HepG2 (cell line): ENCODE results near the gene ANKRD2. TPM values are rescaled to one million over a fixed set of nuclear protein-coding genes. Genes with fewer than 3 reads are reported as not detected.

Experiments
- ATAC-seq: fragments of 200-7000 bp; cut with Tn5 transposase; 3 replicates; pipeline ENCODE4 v1.9.1; 2020; ENCODE audit warnings: mild to moderate bottlenecking, moderate library complexity
- BruUV-seq: library from RNA; stranded (reverse); fragments of 400-500 nt; replicated peaks from 2 replicates; lab custom pipeline; 2021; lab: Mats Ljungman, UMichigan
- CTCF ChIA-PET: fragments of 300-600 bp; formaldehyde crosslinking; extraction: SDS; loops from one replicate; lab custom pipeline; 2021; ENCODE audit warnings: low total read pairs, inconsistent platforms, low intra/inter-chr PET ratio; lab: Yijun Ruan, JAX
- POLR2A ChIA-PET: fragments of 350-600 bp; sonication (Branson Sonifier 250); formaldehyde crosslinking; loops from one replicate; lab custom pipeline; 2020; ENCODE audit warnings: antibody characterized with exemption, inconsistent platforms; lab: Yijun Ruan, JAX
- DNase-seq: peaks from one replicate; pipeline ENCODE4 v3.0.0-alpha.2; 2015; ENCODE audit warnings: low spot score
- FAIRE-seq: peaks from 3 replicates; lab custom pipeline; 2011; peaks lifted over from hg19 to GRCh38; lab: Jason Lieb, UNC
- H2AFZ ChIP-seq: one replicate; pipeline ENCODE4 v1.6.1; 2011; ENCODE audit warnings: low read length, inconsistent platforms
- H3K27ac ChIP-seq: fragments of 300-600 bp; 3 replicates; pipeline ENCODE4 v1.8.0; 2011; ENCODE audit warnings: mixed run types, mild to moderate bottlenecking, mixed read lengths, low read length, inconsistent platforms; ENCODE audit not compliant: insufficient read depth; ENCODE audit errors: extremely low read length
- H3K27me3 ChIP-seq, 2 experiments: fragments of 200-600 bp in 1 of 2; 2 replicates in 1 of 2; 3 replicates in 1 of 2; pipeline versions ENCODE4 v1.6.0 to v1.8.0; 2011; ENCODE audit warnings: low read length in 2 of 2, mild to moderate bottlenecking in 2 of 2, moderate library complexity in 2 of 2, inconsistent platforms in 1 of 2; ENCODE audit not compliant: insufficient read depth in 2 of 2, control insufficient read depth in 1 of 2
- H3K36me3 ChIP-seq, 2 experiments: fragments of 200-600 bp in 1 of 2; replicated peaks in 1 of 2; 2 replicates in 1 of 2; 3 replicates in 1 of 2; pipeline versions ENCODE4 v1.5.1 to v1.8.0; 2011; ENCODE audit warnings: low read length in 2 of 2, inconsistent platforms in 1 of 2; ENCODE audit not compliant: insufficient read depth in 2 of 2, control insufficient read depth in 1 of 2
- H3K4me1 ChIP-seq: 2 replicates; pipeline ENCODE4 v1.5.1; 2012; ENCODE audit warnings: low read length, inconsistent platforms; ENCODE audit not compliant: insufficient read depth
- H3K4me2 ChIP-seq: 2 replicates; pipeline ENCODE4 v1.6.0; 2011; ENCODE audit warnings: low read depth, low read length, inconsistent platforms
- H3K4me3 ChIP-seq, 3 experiments: fragments of 200-600 bp in 1 of 3; sonication (generic), shearing (Covaris generic) in 1 of 3; replicated peaks in 1 of 3; 2 replicates each; pipeline ENCODE4 v1.5.1; 2011 to 2016; ENCODE audit warnings: low read length in 3 of 3, inconsistent platforms in 2 of 3, low read depth in 2 of 3, mild to moderate bottlenecking in 2 of 3, control low read depth in 1 of 3, mixed read lengths in 1 of 3; ENCODE audit not compliant: insufficient read depth in 1 of 3
- H3K79me2 ChIP-seq: one replicate; pipeline ENCODE4 v1.6.1; 2011; ENCODE audit warnings: low read length, inconsistent platforms; ENCODE audit not compliant: insufficient read depth
- H3K9ac ChIP-seq: 2 replicates; pipeline ENCODE4 v1.6.0; 2011; ENCODE audit warnings: mild to moderate bottlenecking, low read depth, low read length, inconsistent platforms; ENCODE audit not compliant: insufficient read depth
- H3K9me3 ChIP-seq: 2 replicates; pipeline ENCODE4 v1.5.1; 2012; ENCODE audit warnings: mild to moderate bottlenecking, low read length
- H4K20me1 ChIP-seq: 2 replicates; pipeline ENCODE4 v1.6.0; 2011; ENCODE audit warnings: inconsistent platforms, mild to moderate bottlenecking, low read length, moderate library complexity; ENCODE audit not compliant: insufficient read depth
- ARID4A ChIP-seq: sonication (generic); formaldehyde crosslinking; IDR thresholded peaks from 2 replicates; pipeline ENCODE4 v1.5.0; 2020; ENCODE audit warnings: mild to moderate bottlenecking, missing genetic modification reagents, borderline replicate concordance
- DMTF1 ChIP-seq: sonication (generic); formaldehyde crosslinking; IDR thresholded peaks from 2 replicates; pipeline ENCODE4 v1.4.0; 2020; ENCODE audit warnings: mild to moderate bottlenecking, missing genetic modification reagents
- EED ChIP-seq: sonication (generic); formaldehyde crosslinking; IDR thresholded peaks from 2 replicates; pipeline ENCODE4 v1.5.0; 2020; ENCODE audit warnings: mild to moderate bottlenecking, missing genetic modification reagents
- GFI1 ChIP-seq: sonication (generic); formaldehyde crosslinking; IDR thresholded peaks from 2 replicates; pipeline ENCODE4 v1.5.0; 2020; ENCODE audit warnings: missing genetic modification reagents, mild to moderate bottlenecking, borderline replicate concordance
- HOXA5 ChIP-seq: sonication (generic); formaldehyde crosslinking; IDR thresholded peaks from 2 replicates; pipeline ENCODE4 v1.4.0; 2020; ENCODE audit warnings: missing genetic modification reagents
- SMARCE1 ChIP-seq: fragments of 450-650 bp; IDR thresholded peaks from 2 replicates; pipeline ENCODE4 v1.6.1; 2017; ENCODE audit warnings: borderline replicate concordance
- ZMYM4 ChIP-seq: sonication (generic); formaldehyde crosslinking; IDR thresholded peaks from 2 replicates; pipeline ENCODE4 v1.8.1; 2023; ENCODE audit warnings: mild to moderate bottlenecking, missing genetic modification reagents
- ZNF17 ChIP-seq: sonication (generic); formaldehyde crosslinking; IDR thresholded peaks from 2 replicates; pipeline ENCODE4 v1.5.0; 2020; ENCODE audit warnings: mild to moderate bottlenecking, missing genetic modification reagents
- ZNF382 ChIP-seq: sonication (generic); formaldehyde crosslinking; IDR thresholded peaks from 2 replicates; pipeline ENCODE4 v1.5.0; 2020; ENCODE audit warnings: missing genetic modification reagents, mild to moderate bottlenecking, borderline replicate concordance
- ZNF558 ChIP-seq: sonication (generic); formaldehyde crosslinking; IDR thresholded peaks from 2 replicates; pipeline ENCODE4 v1.9.0; 2022; ENCODE audit warnings: mild to moderate bottlenecking, missing genetic modification reagents, borderline replicate concordance
- ZNF598 ChIP-seq: sonication (generic); formaldehyde crosslinking; IDR thresholded peaks from 2 replicates; pipeline ENCODE4 v1.5.1; 2020; ENCODE audit warnings: mild to moderate bottlenecking, missing genetic modification reagents, borderline replicate concordance
- ZNF761 ChIP-seq: sonication (generic); formaldehyde crosslinking; conservative IDR thresholded peaks from 2 replicates; pipeline ENCODE4 v1.4.0; 2020; ENCODE audit warnings: mild to moderate bottlenecking, missing genetic modification reagents
- ZNF773 ChIP-seq: sonication (generic); formaldehyde crosslinking; IDR thresholded peaks from 2 replicates; pipeline ENCODE4 v1.4.0; 2020; ENCODE audit warnings: missing genetic modification reagents, borderline replicate concordance
- WGBS: methylation state at CpG from one replicate; pipeline ENCODE4 v1.1.6; 2017; ENCODE audit warnings: low lambda C conversion rate; 5-methylcytosine and 5-hydroxymethylcytosine counted together
- in situ Hi-C: cut with HindIII; loops from 2 replicates; pipeline ENCODE4 v1.10.0; 2017; ENCODE audit warnings: low pct_unique_long_range_greater_than_20kb; ENCODE audit not compliant: extremely low pct_ligation_motif_present
- intact Hi-C: fragments of 100-400 bp; cut with micrococcal nuclease; formaldehyde crosslinking; loops from one replicate; pipeline ENCODE4 v1.10.0; 2022; ENCODE audit not compliant: unreplicated experiment
- polyA plus RNA-seq, 8 experiments: library from polyadenylated mRNA; depleted of rRNA in 3 of 8; stranded (reverse) in 7 of 8; unstranded in 1 of 8; fragments of >200 nt; fragmentation: Illumina TruSeq in 4 of 8; extraction: Trizol in 4 of 8; gene quantifications; 2 replicates each; pipeline versions ENCODE4 v1.2.1 to v1.2.3, GENCODE V29; 2011 to 2016; ENCODE audit warnings: low read depth in 4 of 8, missing spikeins in 1 of 8, mixed read lengths in 1 of 8; ENCODE audit not compliant: insufficient read depth in 1 of 8
- total RNA-seq, 5 experiments: library from RNA; depleted of rRNA; stranded (reverse); fragments of >200 nt; fragmentation: Illumina TruSeq; extraction: Trizol; gene quantifications; 2 replicates each; pipeline ENCODE4 v1.2.3, GENCODE V29; 2016; ENCODE audit warnings: low read depth in 1 of 5
- TF ChIP-seq, protein P1 (sequence below): sonication (generic); formaldehyde crosslinking; IDR thresholded peaks from 2 replicates; pipeline ENCODE4 v1.4.0; 2020; ENCODE audit warnings: low read depth, mild to moderate bottlenecking, missing genetic modification reagents
- TF ChIP-seq, protein P2 (sequence below): IDR thresholded peaks from 2 replicates; pipeline ENCODE4 v1.6.1; 2016; ENCODE audit warnings: mild to moderate bottlenecking

ANKRD2 gene
- total and polyA plus RNA-seq, 2 of the 13 experiments (the other 11 are each of a cell fraction or from before 2014, with no cell fraction given): not detected

GRCh38 chr10:97590748-97591495 is 18.3 kb downstream of the ANKRD2 start:
- no peak overlapping the region for H3K27ac ChIP-seq
- ChIA-PET CTCF (no interaction called here), POLR2A (no interaction called here)
- no peak overlapping the region for H2AFZ ChIP-seq
- H3K36me3 ChIP-seq: no peaks in the 10 kb centered on the region; a peak in 1 of 5 replicates
- BruUV-seq: no TSS peak
- no peaks in the 10 kb centered on the region for H4K20me1 ChIP-seq
- DNase-seq (no peak), ATAC-seq (no peak), FAIRE-seq (no peak)
- intact Hi-C loops (no loop called here), in situ Hi-C loops (no loop called here)
- no peak overlapping the region for H3K4me3 ChIP-seq
- H3K79me2 ChIP-seq: peaks cover 3% of the 10 kb centered on the region
- H3K4me1 ChIP-seq: peaks cover 51% of the 10 kb centered on the region
- no peak overlapping the region for H3K9ac ChIP-seq
- 56% methylated on average over 2 of the region's 5 CpGs for WGBS
- H3K9me3 ChIP-seq: no peaks in the 10 kb centered on the region
- no peak overlapping the region for H3K4me2 ChIP-seq
- no peak for TF ChIP-seq DMTF1 (CRISPR knock-in tag)
- no peak for TF ChIP-seq ZNF761 (CRISPR knock-in tag)
- no peak for TF ChIP-seq HOXA5 (CRISPR knock-in tag)
- TF ChIP-seq GFI1 (CRISPR knock-in tag): no peak
- no peak for TF ChIP-seq ZNF558 (CRISPR knock-in tag)
- TF ChIP-seq, protein P1, sequence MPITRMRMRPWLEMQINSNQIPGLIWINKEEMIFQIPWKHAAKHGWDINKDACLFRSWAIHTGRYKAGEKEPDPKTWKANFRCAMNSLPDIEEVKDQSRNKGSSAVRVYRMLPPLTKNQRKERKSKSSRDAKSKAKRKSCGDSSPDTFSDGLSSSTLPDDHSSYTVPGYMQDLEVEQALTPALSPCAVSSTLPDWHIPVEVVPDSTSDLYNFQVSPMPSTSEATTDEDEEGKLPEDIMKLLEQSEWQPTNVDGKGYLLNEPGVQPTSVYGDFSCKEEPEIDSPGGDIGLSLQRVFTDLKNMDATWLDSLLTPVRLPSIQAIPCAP (CRISPR knock-in tag): no peak
- TF ChIP-seq, protein P2, sequence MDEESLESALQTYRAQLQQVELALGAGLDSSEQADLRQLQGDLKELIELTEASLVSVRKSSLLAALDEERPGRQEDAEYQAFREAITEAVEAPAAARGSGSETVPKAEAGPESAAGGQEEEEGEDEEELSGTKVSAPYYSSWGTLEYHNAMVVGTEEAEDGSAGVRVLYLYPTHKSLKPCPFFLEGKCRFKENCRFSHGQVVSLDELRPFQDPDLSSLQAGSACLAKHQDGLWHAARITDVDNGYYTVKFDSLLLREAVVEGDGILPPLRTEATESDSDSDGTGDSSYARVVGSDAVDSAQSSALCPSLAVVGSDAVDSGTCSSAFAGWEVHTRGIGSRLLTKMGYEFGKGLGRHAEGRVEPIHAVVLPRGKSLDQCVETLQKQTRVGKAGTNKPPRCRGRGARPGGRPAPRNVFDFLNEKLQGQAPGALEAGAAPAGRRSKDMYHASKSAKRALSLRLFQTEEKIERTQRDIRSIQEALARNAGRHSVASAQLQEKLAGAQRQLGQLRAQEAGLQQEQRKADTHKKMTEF (CRISPR knock-in tag): no peak
- TF ChIP-seq ZNF382: no peak
- no peak for TF ChIP-seq ZNF598 (CRISPR knock-in tag)
- TF ChIP-seq EED: no peak
- no peak for TF ChIP-seq ZNF773 (CRISPR knock-in tag)
- TF ChIP-seq ZNF17: no peak
- no peak for TF ChIP-seq SMARCE1
- TF ChIP-seq ZMYM4: no peak
- no peak for TF ChIP-seq ARID4A (CRISPR knock-in tag)
- H3K27me3 ChIP-seq: no peaks in the 10 kb centered on the region
